ENCODE results near the gene GLT6D1.

The GLT6D1 gene

GRCh38 chr9:135620558-135620957, 18.8 kb downstream of the GLT6D1 start:
- DNase-seq: no peak

- DNase-seq: no peak
These were observed 19.8 kb downstream of the GLT6D1 start for GRCh38 chr9:135619599-135619886.

- no peak for DNase-seq
These were observed 20.3 kb downstream of the GLT6D1 start for GRCh38 chr9:135618866-135619598.

- DNase-seq: no peak
These were observed 21.3 kb downstream of the GLT6D1 start for GRCh38 chr9:135617991-135618411.

- DNase-seq: no peak
These were observed 21.8 kb downstream of the GLT6D1 start for GRCh38 chr9:135617538-135617900.

- no peak for DNase-seq
These were observed 22.5 kb downstream of the GLT6D1 start for GRCh38 chr9:135616619-135617537.

GRCh38 chr9:135615666-135616618, 23.4 kb downstream of the GLT6D1 start:
- no peak for DNase-seq

- DNase-seq: no peak
These were observed 24.3 kb downstream of the GLT6D1 start for GRCh38 chr9:135614821-135615665.

- DNase-seq: no peak
These were observed 25.2 kb downstream of the GLT6D1 start for GRCh38 chr9:135613946-135614805.

GRCh38 chr9:135612981-135613910, 26.1 kb downstream of the GLT6D1 start:
- DNase-seq: no peak

- no peak for DNase-seq
These were observed 26.9 kb downstream of the GLT6D1 start for GRCh38 chr9:135612437-135612836.

GRCh38 chr9:135611875-135612209, 27.5 kb downstream of the GLT6D1 start:
- no peak for DNase-seq

- no peak for DNase-seq
These were observed 28.0 kb downstream of the GLT6D1 start for GRCh38 chr9:135611142-135611874.

GRCh38 chr9:135610290-135611141, 28.8 kb downstream of the GLT6D1 start:
- no peak for DNase-seq

- DNase-seq: no peak
These were observed 29.9 kb downstream of the GLT6D1 start for GRCh38 chr9:135609366-135609955.

GRCh38 chr9:135608999-135609317, 30.4 kb downstream of the GLT6D1 start:
- DNase-seq: no peak

GRCh38 chr9:135608294-135608998, 30.9 kb downstream of the GLT6D1 start:
- DNase-seq: no peak
